ENCODE results near the gene TMEM33. TPM values are rescaled to one million over a fixed set of nuclear protein-coding genes. Genes with fewer than 3 reads are reported as not detected.

The TMEM33 gene
- polyA plus RNA-seq, 1 donor from 2014 or later, result 26.5 TPM

- Histone ChIP-seq H3K4me3 (ENCODE audit: low read length) (no peak overlapping the region), H3K27me3 (ENCODE audit: insufficient read depth, low read depth, low read length) (no peaks in the 10 kb centered on the region), H3K4me2 (ENCODE audit: low read length) (no peak overlapping the region)
Observed at GRCh38 chr4:41977709-41978108, 42.5 kb downstream of the TMEM33 start.

GRCh38 chr4:41981456-41981855, 46.2 kb downstream of the TMEM33 start, which contains the start of gene DCAF4L1:
DCAF4L1 (plus strand) TSS chr4:41981756; CDS start chr4:41981793, 37 bp downstream.
- Histone ChIP-seq H3K36me3 (ENCODE audit: insufficient read depth, low read length) (no peaks in the 10 kb centered on the region), H3K9me3 (ENCODE audit: low read length) (no peaks in the 10 kb centered on the region), H2AFZ (ENCODE audit: low read depth, low read length) (no peak within 1 kb of the TSS), H4K20me1 (ENCODE audit: insufficient read depth) (no peaks in the 10 kb centered on the region), H3K9me2 (ENCODE audit: insufficient read depth, low read length) (no peaks in the 10 kb centered on the region), H3F3A (ENCODE audit: insufficient read depth, low read length, poor library complexity, severe bottlenecking) (no peaks in the 10 kb centered on the region), H3K27me3 (ENCODE audit: insufficient read depth, low read depth, low read length) (no peaks in the 10 kb centered on the region), H3K79me2 (replicated peaks; ENCODE audit: insufficient read depth, low read length) (no peaks in the 10 kb centered on the region), H3K4me2 (ENCODE audit: low read length) (no peak within 1 kb of the TSS), H3K27ac (ENCODE audit: low read length) (no peak within 1 kb of the TSS), H3K4me3 (ENCODE audit: low read length) (no peak within 1 kb of the TSS), H3K9ac (ENCODE audit: low read length) (no peak within 1 kb of the TSS)
- TF ChIP-seq POLR2AphosphoS5 (IDR thresholded peaks at IDR 0.05) (no peak), RAD21 (conservative IDR thresholded peaks at IDR 0.05) (no peak), CTCF (IDR thresholded peaks at IDR 0.05; ENCODE audit: poor library complexity, severe bottlenecking) (no peak), TAF1 (IDR thresholded peaks at IDR 0.05; ENCODE audit: low read depth) (no peak), SMC3 (conservative IDR thresholded peaks at IDR 0.05; ENCODE audit: poor library complexity) (no peak), REST (IDR thresholded peaks at IDR 0.05; ENCODE audit: borderline replicate concordance) (no peak), MXI1 (conservative IDR thresholded peaks at IDR 0.05; ENCODE audit: poor library complexity, severe bottlenecking) (no peak)

More at GRCh38 chr4:41977709-41978108, 42.5 kb downstream of the TMEM33 start:
- H3K27ac ChIP-seq (ENCODE audit: low read length), result no peak overlapping the region
- TF ChIP-seq TAF1 (IDR thresholded peaks at IDR 0.05; ENCODE audit: low read depth) (no peak), POLR2AphosphoS5 (IDR thresholded peaks at IDR 0.05) (no peak), EP300 (conservative IDR thresholded peaks at IDR 0.05; ENCODE audit: poor library complexity, severe bottlenecking) (no peak), RAD21 (conservative IDR thresholded peaks at IDR 0.05) (no peak), REST (IDR thresholded peaks at IDR 0.05; ENCODE audit: borderline replicate concordance) (no peak), CTCF (IDR thresholded peaks at IDR 0.05; ENCODE audit: poor library complexity, severe bottlenecking) (no peak), SMC3 (conservative IDR thresholded peaks at IDR 0.05; ENCODE audit: poor library complexity) (no peak), MXI1 (conservative IDR thresholded peaks at IDR 0.05; ENCODE audit: poor library complexity, severe bottlenecking) (no peak)
- no peaks in the 10 kb centered on the region for H3F3A ChIP-seq (ENCODE audit: insufficient read depth, low read length, poor library complexity, severe bottlenecking)
- H3K9me3 ChIP-seq (ENCODE audit: low read length), result no peaks in the 10 kb centered on the region
- H3K9me2 ChIP-seq (ENCODE audit: insufficient read depth, low read length), result no peaks in the 10 kb centered on the region
- H3K79me2 ChIP-seq (replicated peaks; ENCODE audit: insufficient read depth, low read length), result no peaks in the 10 kb centered on the region
- no peaks in the 10 kb centered on the region for H4K20me1 ChIP-seq (ENCODE audit: insufficient read depth)
- no peak overlapping the region for H3K9ac ChIP-seq (ENCODE audit: low read length)
- H3K36me3 ChIP-seq (ENCODE audit: insufficient read depth, low read length), result no peaks in the 10 kb centered on the region
- H2AFZ ChIP-seq (ENCODE audit: low read depth, low read length), result no peak overlapping the region
